Uterus (tissue), 2 donors: Measurements from ENCODE around the gene MAL.

Source experiments
- POLR2A ChIP-seq, 2 donors: fragments of 450-650 bp; IDR thresholded peaks; one replicate each; pipeline ENCODE4 v1.6.1; 2016; ENCODE audit warnings: antibody characterized with exemption in 2 of 2, mild to moderate bottlenecking in 1 of 2, moderate library complexity in 1 of 2
- TF ChIP-seq, protein P1 (sequence below), 4 experiments: fragments of 200-600 bp in 2 of 4; fragments of 450-650 bp in 2 of 4; sonication (generic) in 2 of 4; IDR thresholded peaks; one replicate each; pipeline ENCODE4 v1.5.1; 2016 to 2019; ENCODE audit warnings: antibody characterized with exemption in 4 of 4, mild to moderate bottlenecking in 2 of 4, moderate library complexity in 1 of 4

GRCh38 chr2:95008996-95009395 is 16.5 kb upstream of the MAL start:
- TF ChIP-seq, protein P1, sequence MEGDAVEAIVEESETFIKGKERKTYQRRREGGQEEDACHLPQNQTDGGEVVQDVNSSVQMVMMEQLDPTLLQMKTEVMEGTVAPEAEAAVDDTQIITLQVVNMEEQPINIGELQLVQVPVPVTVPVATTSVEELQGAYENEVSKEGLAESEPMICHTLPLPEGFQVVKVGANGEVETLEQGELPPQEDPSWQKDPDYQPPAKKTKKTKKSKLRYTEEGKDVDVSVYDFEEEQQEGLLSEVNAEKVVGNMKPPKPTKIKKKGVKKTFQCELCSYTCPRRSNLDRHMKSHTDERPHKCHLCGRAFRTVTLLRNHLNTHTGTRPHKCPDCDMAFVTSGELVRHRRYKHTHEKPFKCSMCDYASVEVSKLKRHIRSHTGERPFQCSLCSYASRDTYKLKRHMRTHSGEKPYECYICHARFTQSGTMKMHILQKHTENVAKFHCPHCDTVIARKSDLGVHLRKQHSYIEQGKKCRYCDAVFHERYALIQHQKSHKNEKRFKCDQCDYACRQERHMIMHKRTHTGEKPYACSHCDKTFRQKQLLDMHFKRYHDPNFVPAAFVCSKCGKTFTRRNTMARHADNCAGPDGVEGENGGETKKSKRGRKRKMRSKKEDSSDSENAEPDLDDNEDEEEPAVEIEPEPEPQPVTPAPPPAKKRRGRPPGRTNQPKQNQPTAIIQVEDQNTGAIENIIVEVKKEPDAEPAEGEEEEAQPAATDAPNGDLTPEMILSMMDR (IDR thresholded peaks at IDR 0.05) = no peak
- no peak for TF ChIP-seq POLR2A (IDR thresholded peaks at IDR 0.05)
